DMS79 treated with DMSO at 0.1 percent for 48 hours (cell line): ENCODE results near the gene FER.
"Not testable (repeated sequence)": the region's sequence is repeated elsewhere in the genome, so short reads cannot be mapped to it uniquely, and the experiment has no call there.

Experiments
- DNase-seq: peaks from one replicate; lab custom pipeline; 2025; lab: John Stamatoyannopoulos, UW

FER gene

DNA sequence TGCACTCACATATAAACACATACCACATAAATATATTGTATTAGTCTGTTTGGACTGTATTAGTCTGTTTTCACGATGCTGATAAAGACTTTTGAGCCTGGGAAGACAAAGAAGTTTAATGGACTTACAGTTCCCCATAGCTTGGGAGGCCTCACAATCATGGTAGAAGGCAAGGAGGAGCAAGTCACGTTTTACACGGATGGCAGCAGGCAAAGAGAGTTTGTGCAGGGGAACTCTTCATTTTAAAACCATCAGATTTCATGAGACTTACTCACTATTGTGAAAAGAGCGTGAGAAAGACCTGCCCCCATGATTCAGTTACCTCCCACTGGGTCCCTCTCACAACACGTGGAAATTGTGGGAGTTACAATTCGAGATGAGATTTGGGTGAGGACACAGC lies 133.4 kb downstream of the FER start:
- DNase-seq = no peak

DNA sequence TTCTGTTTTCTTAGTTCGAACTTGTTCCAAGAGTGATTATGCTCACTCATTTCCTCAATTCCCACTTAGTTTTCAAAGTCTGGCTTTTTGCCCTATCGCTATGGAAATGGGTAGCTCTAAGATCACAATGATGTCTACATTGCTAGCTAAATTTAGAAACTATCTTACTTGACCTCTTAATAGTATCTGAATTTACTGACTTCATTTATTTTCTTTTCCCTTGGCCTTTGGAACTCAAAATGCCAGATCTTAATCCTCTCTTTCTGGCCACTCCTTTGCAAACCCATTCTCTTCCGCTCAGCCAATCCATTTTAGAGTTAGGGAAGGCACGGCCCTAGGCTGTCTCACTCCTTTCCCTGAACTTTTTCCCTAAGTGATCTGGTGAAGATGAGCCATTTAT lies 137.0 kb downstream of the FER start:
- DNase-seq = no peak

DNA sequence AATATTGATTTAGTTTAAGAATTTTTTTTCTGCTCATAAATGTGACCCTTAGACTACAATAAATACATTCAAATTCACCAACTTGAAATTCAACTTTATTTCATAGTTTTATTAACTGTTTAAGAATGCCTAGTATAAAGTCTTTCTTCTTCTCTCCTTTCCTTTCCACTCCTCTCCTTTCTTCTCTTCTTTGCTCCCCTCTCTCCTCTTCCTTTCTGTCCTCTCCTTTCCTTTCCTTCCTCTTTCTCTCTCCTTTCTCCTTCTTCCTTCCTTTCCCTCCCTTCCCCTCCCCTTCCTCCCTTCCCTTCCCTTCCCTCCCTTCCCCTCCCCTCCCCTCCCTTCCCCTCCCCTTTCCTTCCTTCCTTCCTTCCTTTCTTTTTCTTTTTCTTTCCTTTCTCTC lies 150.6 kb downstream of the FER start:
- no peak for DNase-seq

DNA sequence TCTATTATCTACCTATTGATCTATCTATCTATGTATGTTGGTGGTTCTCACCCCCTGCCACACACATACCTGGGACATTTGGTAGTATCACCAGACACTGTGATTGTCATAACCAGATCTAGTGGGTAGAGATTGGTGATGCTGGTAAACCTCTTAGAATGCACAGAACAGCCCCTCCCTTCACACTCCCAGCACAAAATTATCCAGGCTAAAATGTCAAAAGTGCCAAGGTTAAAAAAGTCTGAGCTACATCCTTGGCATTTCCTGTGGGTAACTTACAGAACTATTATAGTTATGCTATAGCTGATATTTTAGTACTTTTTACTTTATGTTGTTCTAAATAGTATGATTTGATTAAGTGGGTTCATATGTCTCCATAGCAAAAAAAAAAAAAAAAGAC lies 151.0 kb downstream of the FER start:
- no peak for DNase-seq

DNA sequence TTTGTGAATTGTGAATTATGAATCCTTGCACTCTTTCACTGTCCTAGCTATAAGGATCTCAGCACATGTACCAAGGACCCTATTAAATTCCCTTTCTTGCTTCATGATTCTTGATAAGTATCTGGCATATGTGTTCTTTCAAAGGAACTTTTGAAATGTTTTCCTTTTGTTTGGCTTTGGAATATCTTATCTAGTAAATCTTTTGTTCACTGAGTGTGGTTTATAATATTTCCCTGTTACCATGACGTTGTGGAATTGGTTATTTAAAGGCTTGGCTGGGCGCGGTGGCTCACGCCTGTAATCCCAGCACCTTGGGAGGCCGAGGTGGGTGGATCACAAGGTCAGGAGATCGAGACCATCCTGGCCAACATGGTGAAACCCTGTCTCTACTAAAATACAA lies 151.5 kb downstream of the FER start:
- DNase-seq = not testable (repeated sequence)

DNA sequence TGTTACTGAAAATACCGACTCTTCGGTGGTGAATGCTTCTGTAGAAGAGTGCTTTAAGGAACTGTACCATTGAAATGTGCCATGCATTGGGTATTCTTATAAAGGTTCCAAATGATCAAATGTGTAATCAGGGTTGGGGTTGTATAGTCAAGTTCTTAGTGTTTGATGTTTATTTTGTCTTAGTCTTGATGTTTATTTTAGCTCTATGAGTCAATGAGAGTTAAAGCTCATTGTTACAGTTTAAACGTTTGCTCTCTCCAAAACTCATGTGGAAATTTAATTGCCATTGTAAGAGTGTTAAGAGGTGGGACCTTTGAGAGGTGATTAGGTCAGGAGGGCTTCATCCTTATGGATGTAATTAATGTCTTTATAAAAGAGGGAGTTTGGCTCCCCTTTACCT lies 153.0 kb downstream of the FER start:
- DNase-seq = no peak

DNA sequence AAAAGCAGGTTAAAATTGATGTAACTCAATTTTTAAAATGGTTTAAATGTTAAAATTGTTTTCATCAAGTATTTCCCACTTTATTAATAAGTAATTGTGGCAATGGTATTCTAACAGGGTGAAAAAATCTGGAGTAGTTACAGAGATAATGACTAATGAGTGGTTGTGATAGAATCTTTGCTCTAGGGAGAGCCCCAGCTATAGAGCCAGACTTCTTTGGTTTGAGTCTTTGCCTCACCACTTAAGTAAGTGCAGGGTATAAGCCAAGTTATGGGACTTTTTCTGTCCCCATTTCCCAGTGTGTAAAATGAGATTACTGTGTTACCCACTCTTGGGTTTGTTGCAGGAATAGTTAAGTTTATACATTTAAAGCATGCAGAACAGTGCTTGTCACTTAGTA lies 158.1 kb downstream of the FER start:
- no peak for DNase-seq

DNA sequence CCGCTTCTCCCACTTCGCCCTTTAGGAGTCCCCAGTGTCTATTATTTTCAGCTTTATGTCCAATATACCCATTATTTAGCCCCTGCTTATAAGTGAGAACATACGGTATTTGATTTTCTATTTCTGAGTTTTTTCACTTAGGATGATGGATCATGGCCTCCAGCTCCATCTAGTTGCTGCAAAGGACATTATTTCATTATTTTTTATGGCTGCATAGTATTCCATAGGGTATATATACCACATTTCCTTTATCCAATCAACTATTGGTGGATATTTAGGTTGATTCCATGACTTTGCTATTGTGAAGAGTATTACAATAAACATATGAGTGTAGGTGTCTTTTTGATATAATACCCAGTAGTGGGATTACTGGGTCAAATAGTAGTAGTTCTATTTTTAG lies 162.9 kb downstream of the FER start:
- DNase-seq = no peak

DNA sequence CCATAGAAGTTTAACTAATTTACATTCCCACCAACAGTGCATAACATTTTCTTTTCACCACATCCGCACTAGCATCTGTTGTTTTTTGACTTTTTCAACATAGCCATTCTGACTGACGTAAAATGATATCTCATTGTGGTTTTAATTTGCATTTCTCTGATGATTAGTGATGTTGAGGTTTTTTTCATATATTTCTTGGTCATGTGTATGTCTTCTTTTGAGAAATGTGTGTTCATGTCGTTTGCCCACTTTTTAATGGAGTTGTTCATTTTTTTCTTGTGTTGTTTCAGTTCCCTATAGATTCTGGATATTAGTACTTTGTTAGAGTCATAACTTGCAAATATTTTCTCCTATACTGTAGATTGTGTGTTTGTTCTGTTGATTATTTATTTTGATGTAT lies 163.4 kb downstream of the FER start:
- DNase-seq = no peak

DNA sequence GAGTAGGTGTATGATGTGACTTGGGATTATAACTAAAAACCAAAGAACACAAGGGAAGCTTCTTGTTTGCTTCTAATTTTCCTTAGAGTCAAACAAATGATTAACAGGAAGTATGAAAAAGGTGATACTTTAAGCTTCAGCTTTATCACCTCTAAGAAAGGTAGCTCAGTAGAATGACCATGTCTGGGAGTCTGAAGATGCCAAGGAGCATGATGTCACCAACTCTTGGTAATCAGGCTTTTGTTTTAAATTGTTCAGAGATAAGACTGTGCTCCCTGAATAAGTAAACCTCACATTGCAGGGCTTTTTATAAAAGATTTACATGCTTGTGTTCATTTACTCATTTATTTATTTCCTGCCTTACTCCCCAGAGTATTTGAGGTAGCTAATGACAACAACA lies 169.9 kb downstream of the FER start:
- DNase-seq = no peak

DNA sequence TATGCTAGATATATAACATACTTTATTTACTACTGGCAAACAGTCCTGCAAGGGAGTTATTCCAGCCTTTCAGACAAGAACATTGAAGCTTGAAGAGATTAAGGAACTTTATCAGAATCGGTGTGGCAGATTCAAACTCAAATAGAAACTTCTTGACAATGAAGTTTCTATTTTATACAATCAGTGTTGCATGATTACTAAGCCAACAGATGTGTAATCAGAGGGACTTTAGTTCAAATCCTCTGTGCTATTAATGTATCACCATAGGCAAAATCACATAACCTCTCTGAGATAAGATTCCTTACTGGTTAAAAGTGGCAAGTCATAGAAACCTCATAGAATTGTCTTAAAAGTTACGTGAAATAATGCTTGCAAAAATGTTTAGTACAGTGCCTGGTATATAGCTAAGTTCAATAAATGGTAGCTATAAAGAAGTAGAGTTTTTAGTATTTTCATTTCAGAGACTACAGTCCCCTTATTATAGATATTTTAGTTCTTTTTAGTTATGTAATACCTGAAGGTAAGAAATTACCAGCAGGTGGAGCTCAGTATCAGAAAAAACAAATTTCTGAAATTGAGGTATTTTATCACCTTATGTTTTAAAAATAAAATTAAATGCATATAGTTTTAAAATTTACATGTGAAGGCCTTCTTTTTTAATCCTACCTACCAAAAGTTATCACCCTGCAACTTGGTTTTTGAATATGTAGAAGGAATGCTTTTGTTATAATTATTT lies 172.1 kb downstream of the FER start:
- no peak for DNase-seq

DNA sequence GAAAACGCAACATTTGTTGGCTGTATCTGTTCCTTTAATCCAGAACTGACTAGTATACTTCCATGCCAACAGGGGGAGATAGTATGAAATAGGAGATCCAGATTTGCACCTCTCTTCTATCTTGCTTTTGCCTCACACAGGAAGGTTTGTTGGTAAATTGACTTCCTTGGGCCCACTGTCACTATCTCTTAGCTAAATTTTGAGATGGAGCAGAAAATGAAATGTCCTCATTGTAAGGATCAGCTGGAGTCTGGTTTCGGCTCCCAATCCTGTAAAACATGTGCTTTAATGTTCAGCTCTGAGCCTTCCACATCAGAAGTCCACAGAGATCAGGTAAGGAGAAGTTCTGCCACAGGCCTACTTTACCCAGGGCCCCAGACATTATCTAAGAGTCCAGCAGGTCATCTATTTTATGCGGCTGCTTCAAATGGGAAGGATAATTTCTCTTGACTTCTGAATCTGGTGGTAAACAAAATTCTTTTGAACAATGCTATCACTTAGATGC lies 176.8 kb downstream of the FER start:
- DNase-seq = no peak

DNA sequence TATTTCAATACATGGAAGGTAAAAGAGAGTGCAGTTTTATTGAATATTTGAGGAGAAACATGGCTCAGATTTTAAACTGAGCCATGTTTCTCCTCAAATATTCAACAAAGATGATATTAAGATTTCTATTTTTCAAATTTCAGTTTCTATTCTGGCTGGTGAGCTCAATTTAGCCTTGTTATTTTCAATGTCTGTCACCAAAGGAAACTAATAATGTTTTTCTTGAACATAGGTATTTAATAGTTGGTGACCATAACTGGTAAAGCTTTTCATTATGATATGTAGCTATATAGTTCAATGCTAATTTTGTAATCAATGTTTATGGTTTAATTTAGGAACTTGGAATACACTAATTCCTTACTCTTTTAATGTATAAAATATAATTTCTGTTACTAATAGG lies 177.4 kb downstream of the FER start:
- no peak for DNase-seq

DNA sequence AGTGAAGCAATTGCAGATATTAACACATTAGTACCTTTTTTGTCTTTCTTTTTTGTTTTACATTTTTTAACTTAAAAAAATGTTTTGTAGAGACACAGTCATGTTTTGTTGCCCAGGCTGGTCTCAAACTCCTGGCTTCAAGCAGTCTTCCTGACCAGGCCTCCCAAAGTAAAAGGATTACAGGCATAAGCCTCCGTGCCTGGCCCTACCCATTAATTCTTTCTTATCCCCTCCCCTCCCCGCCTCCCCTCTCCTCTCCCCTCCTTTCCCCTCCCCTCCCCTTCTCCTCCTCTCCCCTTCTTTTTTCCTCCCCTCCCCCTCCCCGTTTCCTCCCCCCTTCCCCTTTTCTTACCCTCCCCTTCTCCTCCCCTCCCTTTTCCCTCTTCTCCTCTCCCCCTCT lies 182.4 kb downstream of the FER start:
- no peak for DNase-seq

DNA sequence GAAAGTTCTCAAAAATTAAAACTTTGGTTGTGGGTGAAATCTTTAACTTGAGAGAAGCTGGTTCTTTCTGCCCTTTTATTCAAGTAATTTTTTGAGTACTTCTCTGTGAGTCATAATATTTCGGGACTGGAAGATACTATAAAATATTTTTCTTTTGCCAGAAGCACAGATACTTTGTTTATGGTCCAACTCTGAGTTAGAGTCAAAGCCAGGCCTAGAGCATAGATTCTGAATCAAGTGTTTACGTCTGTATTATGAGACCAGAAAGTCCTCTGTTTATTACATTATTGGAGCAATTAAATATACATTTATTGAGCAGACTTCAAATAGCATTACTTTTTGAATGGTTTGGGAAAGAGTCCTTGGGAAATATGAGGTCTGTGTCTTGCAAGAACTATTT lies 187.9 kb downstream of the FER start:
- no peak for DNase-seq

DNA sequence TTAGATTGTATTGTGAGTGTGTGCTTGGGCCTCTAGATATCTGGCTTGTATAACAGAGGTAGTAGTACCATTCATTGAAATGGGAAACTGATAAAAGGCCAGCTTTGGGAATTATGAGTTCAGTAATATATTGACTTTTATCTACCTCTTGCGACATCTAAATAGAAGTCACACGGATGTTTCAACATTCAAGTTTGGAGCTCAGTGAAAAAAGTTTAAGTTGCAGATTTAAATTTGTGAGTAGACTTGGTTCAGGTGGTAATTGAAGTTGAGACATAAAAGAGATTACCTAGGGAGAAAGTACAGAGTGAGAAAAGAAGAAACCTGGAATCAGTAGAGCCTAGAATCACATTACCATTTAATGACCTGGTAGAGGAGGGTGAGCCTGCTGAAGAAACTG lies 189.5 kb downstream of the FER start:
- DNase-seq = no peak

DNA sequence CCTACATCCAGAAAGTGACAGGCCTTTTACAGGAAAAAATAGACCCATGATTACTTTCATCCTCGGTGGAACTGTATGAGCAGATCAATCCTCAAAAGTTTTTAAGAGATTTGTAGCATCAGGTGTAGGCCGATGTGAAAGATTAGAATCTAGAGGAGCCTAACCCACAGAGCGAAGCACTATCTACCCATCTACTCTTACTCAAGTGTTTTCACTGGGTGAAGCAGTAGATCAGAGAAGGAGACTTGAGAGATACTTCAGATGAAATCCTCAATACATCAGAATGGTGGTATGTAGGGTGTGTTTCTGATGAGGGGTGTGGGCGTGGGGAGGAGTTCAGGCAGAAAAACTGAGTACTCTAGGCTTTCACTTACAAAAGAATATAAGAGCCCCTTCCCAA lies 192.8 kb downstream of the FER start:
- DNase-seq = no peak

DNA sequence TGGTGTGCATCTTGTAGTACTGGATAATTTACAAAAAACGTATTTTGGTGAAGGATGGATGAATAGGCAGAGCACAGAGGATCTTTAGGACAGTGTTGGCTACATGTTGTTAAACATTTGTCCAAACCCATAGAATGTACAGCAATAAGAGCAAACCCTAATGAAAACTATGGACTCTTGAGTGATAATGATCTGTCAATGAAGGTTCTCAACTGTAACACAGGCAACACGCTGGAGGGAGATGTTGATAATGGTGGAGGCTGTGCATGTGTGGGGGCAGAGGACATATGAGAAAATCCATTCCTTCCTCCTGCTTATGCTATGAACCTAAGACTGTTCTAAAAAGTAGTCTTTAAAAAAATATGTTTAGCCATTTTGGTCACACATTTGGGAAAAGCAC lies 194.0 kb downstream of the FER start:
- no peak for DNase-seq

DNA sequence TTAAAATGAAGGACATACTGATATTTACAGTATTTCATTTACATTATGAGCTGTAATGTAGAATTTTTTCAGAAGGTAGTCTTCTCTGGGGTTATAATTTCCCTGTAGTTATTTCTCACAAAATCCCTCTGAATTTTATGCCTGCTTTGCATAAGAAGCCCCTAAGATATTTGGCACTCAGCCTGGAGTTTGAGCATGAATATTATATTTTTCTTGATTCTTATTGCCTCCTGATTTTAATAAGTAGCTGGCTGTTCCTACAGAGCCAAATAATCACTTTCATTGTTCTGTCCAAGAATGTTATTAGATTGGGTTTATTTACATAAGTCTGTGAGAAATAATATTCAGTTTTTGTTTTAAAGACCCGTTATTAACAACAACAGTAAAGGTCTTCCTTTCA lies 195.0 kb downstream of the FER start:
- no peak for DNase-seq

DNA sequence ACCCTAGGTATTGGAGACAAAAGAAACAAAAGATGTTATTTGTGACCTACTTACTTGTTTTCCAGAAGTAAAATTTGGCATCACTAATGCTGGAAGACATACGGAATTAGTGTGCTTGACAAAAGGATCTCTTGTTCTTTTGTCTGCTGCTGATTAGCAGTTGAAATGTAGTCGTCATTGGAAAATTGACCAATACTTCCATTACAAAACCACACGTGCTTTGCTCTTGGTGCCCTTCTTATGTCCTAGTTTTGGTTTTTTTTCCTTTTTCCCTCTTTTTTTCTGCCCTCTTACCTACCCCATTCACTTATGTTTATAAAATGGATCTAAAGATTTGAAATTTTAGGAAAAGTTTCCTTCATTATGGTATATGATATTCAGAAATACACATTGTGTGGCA lies 197.4 kb downstream of the FER start:
- no peak for DNase-seq

DNA sequence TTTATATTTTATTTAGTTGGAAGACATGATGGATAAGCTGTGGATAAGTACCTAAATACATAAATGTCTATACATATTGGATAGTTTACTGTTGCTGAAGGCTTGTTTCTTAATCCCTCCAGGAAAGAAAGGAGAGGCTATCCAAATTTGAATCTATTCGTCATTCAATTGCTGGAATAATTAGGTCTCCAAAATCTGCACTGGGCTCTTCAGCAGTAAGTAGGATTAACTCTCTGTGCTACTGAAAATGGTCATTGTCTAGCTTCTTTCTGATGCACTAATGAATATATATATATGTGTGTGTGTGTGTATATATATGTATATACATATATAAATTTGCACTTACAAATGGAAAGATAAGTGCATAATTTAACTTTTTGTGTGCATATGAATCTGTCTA lies 198.3 kb downstream of the FER start:
- DNase-seq = no peak

DNA sequence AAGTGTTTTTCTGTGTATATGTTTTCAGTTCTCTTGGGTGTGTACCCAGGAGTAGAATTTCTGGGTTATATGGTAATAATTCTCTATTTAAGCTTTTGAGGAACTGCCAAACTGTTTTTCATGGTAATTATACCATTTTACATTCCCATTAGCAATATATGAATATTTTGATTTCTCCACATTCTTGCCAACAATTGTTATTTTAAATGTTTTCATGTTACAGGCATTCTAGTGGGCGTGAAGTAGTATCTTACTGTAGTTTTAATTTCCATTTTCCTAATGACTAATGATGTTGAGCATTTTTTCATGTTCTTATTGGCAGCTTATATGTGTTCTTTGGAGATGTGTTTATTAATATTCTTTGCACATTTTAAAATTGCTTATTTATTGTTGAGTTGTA lies 199.5 kb downstream of the FER start:
- DNase-seq = no peak

DNA sequence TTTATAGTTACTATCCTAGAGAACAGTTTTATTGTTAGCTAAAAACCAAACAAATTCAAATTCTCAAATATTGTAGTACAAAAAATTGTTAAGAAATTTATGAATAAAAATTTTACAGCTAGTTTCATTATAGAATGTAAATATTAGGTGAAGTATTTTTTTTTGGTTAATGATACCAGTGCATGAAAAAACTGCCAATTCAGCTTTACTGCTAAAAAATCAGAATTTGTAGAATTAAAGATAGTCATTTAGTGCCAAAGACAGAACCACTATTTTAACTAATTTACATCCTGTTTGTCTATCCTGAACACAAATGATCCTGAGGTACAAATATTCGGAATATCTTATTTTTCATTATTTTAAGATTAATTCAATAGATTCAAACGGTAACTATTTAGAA lies 202.6 kb downstream of the FER start:
- no peak for DNase-seq

DNA sequence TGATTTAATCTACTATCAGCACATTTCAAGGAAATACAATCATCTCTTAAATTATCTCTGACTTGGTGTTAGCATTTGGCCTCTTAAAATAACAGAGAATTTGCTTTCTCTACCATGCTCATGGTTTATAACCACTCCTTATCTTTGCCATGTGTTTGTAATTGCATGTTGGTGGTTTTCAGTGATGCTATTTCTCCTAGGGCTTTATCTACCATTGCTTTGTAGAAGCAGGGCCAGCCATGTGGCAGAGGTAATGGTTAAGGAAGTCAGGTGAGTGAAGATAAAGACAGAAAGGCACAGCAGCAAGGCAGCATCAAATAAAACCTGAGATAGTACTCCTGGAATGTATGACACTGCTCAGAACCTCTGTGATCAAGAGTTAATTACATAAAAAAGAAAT lies 206.2 kb downstream of the FER start:
- no peak for DNase-seq

DNA sequence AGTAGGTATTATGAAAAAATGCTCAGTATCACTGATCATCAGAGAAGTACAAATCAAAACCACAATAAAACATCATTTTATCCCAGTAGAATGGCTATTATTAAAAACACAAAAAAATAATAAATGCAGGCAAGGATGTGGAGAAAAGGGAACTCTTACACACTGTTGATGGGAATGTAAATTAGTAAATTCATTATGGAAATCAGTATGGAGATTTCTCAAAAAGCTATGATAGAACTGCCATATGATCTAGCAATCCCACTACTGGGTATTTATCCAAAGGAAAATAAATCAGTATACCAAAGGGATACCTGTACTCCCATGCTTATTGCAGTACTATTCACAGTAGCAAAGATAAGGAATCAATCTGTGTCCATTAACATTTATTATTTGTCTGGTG lies 209.6 kb downstream of the FER start:
- no peak for DNase-seq
